H1 (cell line): ENCODE measurements around the gene CHD2. TPM values are rescaled to one million over a fixed set of nuclear protein-coding genes. Genes with fewer than 3 reads are reported as not detected.

Experiments
- CHD7 ChIP-seq: fragments of 300-600 bp; sonication (generic); IDR thresholded peaks from 2 replicates; pipeline ENCODE4 v1.7.1; 2012; ENCODE audit warnings: low read length, moderate library complexity, mild to moderate bottlenecking, inconsistent platforms; ENCODE audit not compliant: insufficient replicate concordance
- RNF2 ChIP-seq: fragments of 200-900, 300-1000 bp; sonication (generic); IDR thresholded peaks from 2 replicates; pipeline ENCODE4 v1.7.1; 2016; ENCODE audit warnings: borderline replicate concordance, low read depth, mild to moderate bottlenecking, antibody characterized with exemption, low read length; ENCODE audit not compliant: poor library complexity, severe bottlenecking; ENCODE audit errors: missing control alignments
- polyA plus RNA-seq, 7 experiments: library from polyadenylated mRNA; depleted of rRNA in 3 of 7; stranded (reverse) in 5 of 7; unstranded in 2 of 7; fragments of >200 nt in 5 of 7; fragments of 200-250 nt in 2 of 7; gene quantifications; 1 replicate in 5 of 7; 2 replicates in 1 of 7; 4 replicates in 1 of 7; pipeline versions ENCODE4 v1.2.1 to v1.2.3, GENCODE V29; 2011 to 2013; ENCODE audit warnings: missing spikeins in 2 of 7, mixed read lengths in 2 of 7
- total RNA-seq: library from RNA; stranded (reverse); fragmentation: NEBNext Ultra II Directional; extraction: Animal tissue kit (Norgen Biotek cat#: 25700); gene quantifications from 2 replicates; pipeline ENCODE4 v1.2.1, GENCODE V29; 2021

Gene CHD2
- total and polyA plus RNA-seq, 2 of the 8 experiments (the other 6 are each of a cell fraction or from before 2014, with no cell fraction given): 28.8 to 70.0 TPM

GRCh38 chr15:92990031-92990430 is 89.9 kb downstream of the CHD2 start (continued):
- TF ChIP-seq CHD7: no peak
- no peak for TF ChIP-seq RNF2
